ENCODE results near the gene ASIC3.

GRCh38 chr7:151077705-151078232 is 29.4 kb downstream of the ASIC3 start:
- TF ChIP-seq CTCF (IDR thresholded peaks at IDR 0.05): no peak
- TF ChIP-seq POLR2A (IDR thresholded peaks at IDR 0.05): no peak

Measured in prostate gland (tissue), 2 donors.